GM12878 (cell line): ENCODE measurements around the gene CWC27. TPM values are rescaled to one million over a fixed set of nuclear protein-coding genes. Genes with fewer than 3 reads are reported as not detected.

Source experiments
- ATAC-seq: fragments of 200-7000 bp; cut with Tn5 transposase; 3 replicates; pipeline ENCODE4 v1.9.1; 2020; ENCODE audit warnings: mild to moderate bottlenecking, moderate library complexity
- BruUV-seq: library from RNA; stranded (reverse); fragments of 400-500 nt; replicated peaks from 2 replicates; lab custom pipeline; 2021; lab: Mats Ljungman, UMichigan
- CTCF ChIA-PET: fragments of 300-600 bp; sonication (Branson Sonifier 250); formaldehyde crosslinking; extraction: SDS; loops from one replicate; lab custom pipeline; 2021; ENCODE audit warnings: inconsistent platforms; lab: Yijun Ruan, JAX
- POLR2A ChIA-PET: fragments of 350-600 bp; formaldehyde crosslinking; extraction: SDS; loops from one replicate; lab custom pipeline; 2021; ENCODE audit warnings: inconsistent platforms; lab: Charles Lee
- RAD21 ChIA-PET: fragments of 300-600 bp; sonication (Branson Sonifier 250); formaldehyde crosslinking; loops from one replicate; lab custom pipeline; 2023; ENCODE audit warnings: antibody characterized with exemption; ENCODE audit not compliant: unreplicated experiment; lab: Charles Lee
- SMC1A ChIA-PET: fragments of 300-600 bp; sonication (Branson Sonifier 250); formaldehyde crosslinking; loops from one replicate; lab custom pipeline; 2023; ENCODE audit not compliant: unreplicated experiment, uncharacterized antibody; lab: Charles Lee
- DNase-seq: peaks from one replicate; pipeline ENCODE4 v3.0.0-alpha.2; 2011; ENCODE audit warnings: low read depth, low spot score
- FAIRE-seq: peaks from 3 replicates; lab custom pipeline; 2011; peaks lifted over from hg19 to GRCh38; lab: Jason Lieb, UNC
- H2AFZ ChIP-seq: 2 replicates; pipeline ENCODE4 v1.6.0; 2011; ENCODE audit warnings: low read depth, low read length, control low read depth; ENCODE audit not compliant: control insufficient read depth
- H3K27ac ChIP-seq: 2 replicates; pipeline ENCODE4 v1.5.1; 2011; ENCODE audit warnings: control low read depth; ENCODE audit not compliant: control insufficient read depth, insufficient read depth
- H3K27me3 ChIP-seq, 2 experiments: replicated peaks in 1 of 2; 2 replicates each; pipeline versions ENCODE4 v1.6.0 to v1.6.1; 2011; ENCODE audit warnings: low read length in 1 of 2; ENCODE audit not compliant: control insufficient read depth in 2 of 2, insufficient read depth in 2 of 2
- H3K36me3 ChIP-seq, 2 experiments: 2 replicates each; pipeline ENCODE4 v1.5.1; 2011; ENCODE audit warnings: low read length in 1 of 2; ENCODE audit not compliant: control insufficient read depth in 2 of 2, insufficient read depth in 2 of 2
- H3K4me1 ChIP-seq: 2 replicates; pipeline ENCODE4 v1.6.1; 2011; ENCODE audit warnings: mild to moderate bottlenecking, low read length, moderate library complexity, mixed read lengths; ENCODE audit not compliant: control insufficient read depth, insufficient read depth
- H3K4me2 ChIP-seq: 2 replicates; pipeline ENCODE4 v1.6.0; 2011; ENCODE audit warnings: control low read depth; ENCODE audit not compliant: control insufficient read depth, insufficient read depth
- H3K4me3 ChIP-seq: fragments of 200-600 bp; sonication (generic); 2 replicates; pipeline ENCODE4 v1.5.1; 2016
- H3K79me2 ChIP-seq: 2 replicates; pipeline ENCODE4 v1.6.0; 2011; ENCODE audit warnings: low read length; ENCODE audit not compliant: control insufficient read depth, insufficient read depth
- H3K9ac ChIP-seq: 2 replicates; pipeline ENCODE4 v1.8.0; 2011; ENCODE audit warnings: low read length, control low read depth, mixed read lengths; ENCODE audit not compliant: control insufficient read depth, insufficient read depth
- H3K9me3 ChIP-seq: replicated peaks from 3 replicates; pipeline ENCODE4 v1.5.1; 2011; ENCODE audit warnings: mild to moderate bottlenecking, low read length; ENCODE audit not compliant: control insufficient read depth, insufficient read depth
- H4K20me1 ChIP-seq: 2 replicates; pipeline ENCODE4 v1.6.0; 2011; ENCODE audit not compliant: control insufficient read depth, insufficient read depth
- ASH2L ChIP-seq: fragments of 300-600, 200-600 bp; sonication (generic); IDR thresholded peaks from 2 replicates; pipeline ENCODE4 v1.6.1; 2017; ENCODE audit warnings: low read depth, mild to moderate bottlenecking, borderline replicate concordance
- BACH1 ChIP-seq: fragments of 450-650 bp; IDR thresholded peaks from 2 replicates; pipeline ENCODE4 v1.6.1; 2017; ENCODE audit warnings: mild to moderate bottlenecking, borderline replicate concordance
- CBX5 ChIP-seq: sonication (generic); IDR thresholded peaks from 2 replicates; pipeline ENCODE4 v1.6.1; 2016; ENCODE audit warnings: low read depth, moderate library complexity, mild to moderate bottlenecking, inconsistent platforms
- CREB1 ChIP-seq: IDR thresholded peaks from 2 replicates; pipeline ENCODE4 v1.6.1; 2012; ENCODE audit warnings: low read depth, mild to moderate bottlenecking, inconsistent platforms
- E4F1 ChIP-seq: fragments of 450-650 bp; IDR thresholded peaks from 2 replicates; pipeline ENCODE4 v1.6.1; 2018; ENCODE audit warnings: borderline replicate concordance, mild to moderate bottlenecking; ENCODE audit not compliant: partially characterized antibody
- MTA3 ChIP-seq: IDR thresholded peaks from 2 replicates; pipeline ENCODE4 v1.6.1; 2012; ENCODE audit warnings: low read length, inconsistent platforms, borderline replicate concordance
- NFYB ChIP-seq: IDR thresholded peaks from 2 replicates; pipeline ENCODE4 v1.6.1; 2011; ENCODE audit warnings: low read depth, mild to moderate bottlenecking, low read length, improper control_type of control experiment, moderate library complexity; ENCODE audit not compliant: insufficient read depth
- NR2C1 ChIP-seq: fragments of 450-650 bp; IDR thresholded peaks from 2 replicates; pipeline ENCODE4 v1.6.1; 2017; ENCODE audit warnings: antibody characterized with exemption, mild to moderate bottlenecking, moderate library complexity
- PAX8 ChIP-seq: fragments of 450-650 bp; IDR thresholded peaks from 2 replicates; pipeline ENCODE4 v1.6.1; 2017; ENCODE audit warnings: mild to moderate bottlenecking, moderate library complexity
- RAD21 ChIP-seq: IDR thresholded peaks from 2 replicates; pipeline ENCODE4 v1.6.1; 2011; ENCODE audit warnings: mild to moderate bottlenecking, low read depth, low read length, moderate library complexity; ENCODE audit not compliant: insufficient read depth
- TAF1 ChIP-seq: IDR thresholded peaks from 2 replicates; pipeline ENCODE4 v1.6.1; 2011; ENCODE audit warnings: mild to moderate bottlenecking, low read depth, low read length, borderline replicate concordance
- USF2 ChIP-seq: IDR thresholded peaks from 2 replicates; pipeline ENCODE4 v1.6.1; 2011; ENCODE audit warnings: low read depth, low read length, improper control_type of control experiment, borderline replicate concordance
- ZBTB40 ChIP-seq: fragments of 450-650 bp; IDR thresholded peaks from 2 replicates; pipeline ENCODE4 v1.6.1; 2016; ENCODE audit warnings: mild to moderate bottlenecking, moderate library complexity, borderline replicate concordance
- ZNF217 ChIP-seq: fragments of 450-650 bp; IDR thresholded peaks from 2 replicates; pipeline ENCODE4 v1.6.1; 2017; ENCODE audit warnings: antibody characterized with exemption, mild to moderate bottlenecking
- ZNF24 ChIP-seq: fragments of 450-650 bp; IDR thresholded peaks from 2 replicates; pipeline ENCODE4 v1.6.1; 2017; ENCODE audit warnings: antibody characterized with exemption, mild to moderate bottlenecking
- in situ Hi-C: fragments of 300-500 bp; cut with MboI; formaldehyde crosslinking; loops from 9 replicates; pipeline ENCODE4 v1.14.3; 2018; ENCODE audit warnings: mixed read lengths
- intact Hi-C: fragments of 100-400 bp; cut with micrococcal nuclease; formaldehyde crosslinking; loops from one replicate; pipeline ENCODE4 v1.14.2; 2022; ENCODE audit not compliant: unreplicated experiment
- polyA plus RNA-seq, 11 experiments: library from polyadenylated mRNA; depleted of rRNA in 4 of 11; unstranded in 6 of 11; stranded (reverse) in 5 of 11; fragments of >200 nt; fragmentation: Nextera tagmentation in 4 of 11; fragmentation: Illumina TruSeq in 1 of 11; extraction: Ambion mirVana in 4 of 11; extraction: Trizol in 1 of 11; gene quantifications; 1 replicate in 1 of 11; 2 replicates in 10 of 11; pipeline versions ENCODE4 v1.2.1 to v1.2.3, GENCODE V29; 2011 to 2016; ENCODE audit warnings: inconsistent platforms in 2 of 11, missing spikeins in 2 of 11, low read depth in 1 of 11
- total RNA-seq, 4 experiments: library from RNA; depleted of rRNA in 3 of 4; stranded (reverse); fragments of >200 nt in 3 of 4; fragmentation: Illumina TruSeq in 1 of 4; extraction: Trizol in 1 of 4; gene quantifications; 2 replicates each; pipeline versions ENCODE4 v1.2.1 to v1.2.3, GENCODE V29; 2013 to 2021

Gene CWC27
- total and polyA plus RNA-seq, 10 of the 15 experiments (the other 5 are each of a cell fraction or from before 2014, with no cell fraction given): 21.7 to 61.9 (median 47.0) TPM

- FAIRE-seq: no peak
- Histone ChIP-seq H3K4me1 (peaks cover 25% of the 10 kb centered on the region), H3K36me3 (no peaks in the 10 kb centered on the region), H3K27ac (no peak overlapping the region), H4K20me1 (no peaks in the 10 kb centered on the region), H2AFZ (no peak overlapping the region), H3K4me3 (no peak overlapping the region), H3K9ac (no peak overlapping the region), H3K4me2 (no peak overlapping the region), H3K79me2 (no peaks in the 10 kb centered on the region), H3K27me3 (no peaks in the 10 kb centered on the region), H3K9me3 (no peaks in the 10 kb centered on the region)
- POLR2A ChIA-PET: no interaction called here
- in situ Hi-C loops (no loop called here), intact Hi-C loops (no loop called here)
- RAD21 ChIA-PET: interaction anchor here (0.9 kb wide), 1 partner anchor 46 kb away, joined by 3 read pairs; no protein-coding TSS in a partner anchor
- no peak for ATAC-seq
- SMC1A ChIA-PET: interaction anchor here (1.3 to 1.5 kb wide), 2 partner anchors 32 to 62 kb away, joined by 4 read pairs; no protein-coding TSS in a partner anchor
- CTCF ChIA-PET: interaction anchor here (1.2 kb wide), 1 partner anchor 43 kb away, joined by 4 read pairs; no protein-coding TSS in a partner anchor
- TF ChIP-seq ZNF24 (no peak), USF2 (no peak), CREB1 (no peak), RAD21 (no peak), NR2C1 (no peak), ZNF217 (no peak), CBX5 (no peak), MTA3 (no peak), TAF1 (no peak), BACH1 (no peak), NFYB (no peak), ZBTB40 (no peak), PAX8 (no peak), E4F1 (no peak), ASH2L (no peak)
- no peak for DNase-seq
- BruUV-seq: no TSS peak
These were observed 248.9 kb downstream of the CWC27 start for GRCh38 chr5:65017636-65018035.
